Measurements from ENCODE around the gene TNPO3.

The TNPO3 gene

GRCh38 chr7:129054438-129055293 is at the start of gene TNPO3:
Gene TNPO3 (minus strand): TSS chr7:129055111. CDS start chr7:129054770, 341 bp downstream.
- Histone ChIP-seq H3K4me3 (ENCODE audit: low read length) (peak within 1 kb of the TSS; percentile 62), H3K4me1 (ENCODE audit: insufficient read depth, low read length) (peaks cover 12% of the 10 kb centered on the region), H2AFZ (ENCODE audit: low read depth, low read length) (peak within 1 kb of the TSS; percentile 41), H3K36me3 (ENCODE audit: insufficient read depth, low read length) (peaks cover 5% of the 10 kb centered on the region), H3K9me3 (ENCODE audit: low read length) (no peaks in the 10 kb centered on the region), H3K27me3 (ENCODE audit: insufficient read depth, low read length) (no peaks in the 10 kb centered on the region)

- Histone ChIP-seq H3K4me3 (ENCODE audit: low read length) (no peak overlapping the region), H3K9me3 (ENCODE audit: low read length) (no peaks in the 10 kb centered on the region), H2AFZ (ENCODE audit: low read depth, low read length) (no peak overlapping the region), H3K27me3 (ENCODE audit: insufficient read depth, low read length) (no peaks in the 10 kb centered on the region), H3K4me1 (ENCODE audit: insufficient read depth, low read length) (peaks cover 8% of the 10 kb centered on the region), H3K36me3 (ENCODE audit: insufficient read depth, low read length) (no peaks in the 10 kb centered on the region)
Measured at GRCh38 chr7:129103561-129104324, 48.8 kb upstream of the TNPO3 start.

- Histone ChIP-seq H3K9me3 (ENCODE audit: low read length) (no peaks in the 10 kb centered on the region), H3K36me3 (ENCODE audit: insufficient read depth, low read length) (no peaks in the 10 kb centered on the region), H3K4me3 (ENCODE audit: low read length) (no peak overlapping the region), H3K4me1 (ENCODE audit: insufficient read depth, low read length) (peaks cover 8% of the 10 kb centered on the region), H3K27me3 (ENCODE audit: insufficient read depth, low read length) (no peaks in the 10 kb centered on the region), H2AFZ (ENCODE audit: low read depth, low read length) (no peak overlapping the region)
Measured at GRCh38 chr7:129101746-129102145, 46.8 kb upstream of the TNPO3 start.

- Histone ChIP-seq H3K27me3 (ENCODE audit: insufficient read depth, low read length) (no peaks in the 10 kb centered on the region), H3K36me3 (ENCODE audit: insufficient read depth, low read length) (no peaks in the 10 kb centered on the region), H3K4me3 (ENCODE audit: low read length) (no peak overlapping the region), H3K9me3 (ENCODE audit: low read length) (no peaks in the 10 kb centered on the region), H2AFZ (ENCODE audit: low read depth, low read length) (no peak overlapping the region), H3K4me1 (ENCODE audit: insufficient read depth, low read length) (peaks cover 8% of the 10 kb centered on the region)
Measured at GRCh38 chr7:129100827-129101166, 45.9 kb upstream of the TNPO3 start.

GRCh38 chr7:129098409-129099084 is 43.6 kb upstream of the TNPO3 start:
- H2AFZ ChIP-seq (ENCODE audit: low read depth, low read length), result no peak overlapping the region
- H3K36me3 ChIP-seq (ENCODE audit: insufficient read depth, low read length), result no peaks in the 10 kb centered on the region
- H3K27me3 ChIP-seq (ENCODE audit: insufficient read depth, low read length), result no peaks in the 10 kb centered on the region
- H3K9me3 ChIP-seq (ENCODE audit: low read length), result no peaks in the 10 kb centered on the region
- H3K4me1 ChIP-seq (ENCODE audit: insufficient read depth, low read length), result peaks cover 8% of the 10 kb centered on the region
- H3K4me3 ChIP-seq (ENCODE audit: low read length), result no peak overlapping the region

GRCh38 chr7:129095258-129095657 is 40.3 kb upstream of the TNPO3 start:
- no peaks in the 10 kb centered on the region for H3K9me3 ChIP-seq (ENCODE audit: low read length)
- no peaks in the 10 kb centered on the region for H3K27me3 ChIP-seq (ENCODE audit: insufficient read depth, low read length)
- H3K4me1 ChIP-seq (ENCODE audit: insufficient read depth, low read length), result no peaks in the 10 kb centered on the region
- H3K4me3 ChIP-seq (ENCODE audit: low read length), result no peak overlapping the region
- no peaks in the 10 kb centered on the region for H3K36me3 ChIP-seq (ENCODE audit: insufficient read depth, low read length)
- no peak overlapping the region for H2AFZ ChIP-seq (ENCODE audit: low read depth, low read length)

- no peak overlapping the region for H2AFZ ChIP-seq (ENCODE audit: low read depth, low read length)
- H3K4me1 ChIP-seq (ENCODE audit: insufficient read depth, low read length), result no peaks in the 10 kb centered on the region
- H3K27me3 ChIP-seq (ENCODE audit: insufficient read depth, low read length), result no peaks in the 10 kb centered on the region
- no peaks in the 10 kb centered on the region for H3K36me3 ChIP-seq (ENCODE audit: insufficient read depth, low read length)
- H3K9me3 ChIP-seq (ENCODE audit: low read length), result no peaks in the 10 kb centered on the region
- no peak overlapping the region for H3K4me3 ChIP-seq (ENCODE audit: low read length)
Measured at GRCh38 chr7:129094501-129094900, 39.6 kb upstream of the TNPO3 start.

GRCh38 chr7:129093867-129094456 is 39.1 kb upstream of the TNPO3 start:
- H3K4me3 ChIP-seq (ENCODE audit: low read length), result no peak overlapping the region
- H2AFZ ChIP-seq (ENCODE audit: low read depth, low read length), result no peak overlapping the region
- H3K36me3 ChIP-seq (ENCODE audit: insufficient read depth, low read length), result no peaks in the 10 kb centered on the region
- no peaks in the 10 kb centered on the region for H3K4me1 ChIP-seq (ENCODE audit: insufficient read depth, low read length)
- no peaks in the 10 kb centered on the region for H3K27me3 ChIP-seq (ENCODE audit: insufficient read depth, low read length)
- no peaks in the 10 kb centered on the region for H3K9me3 ChIP-seq (ENCODE audit: low read length)

- H3K36me3 ChIP-seq (ENCODE audit: insufficient read depth, low read length), result no peaks in the 10 kb centered on the region
- no peak overlapping the region for H3K4me3 ChIP-seq (ENCODE audit: low read length)
- H3K27me3 ChIP-seq (ENCODE audit: insufficient read depth, low read length), result no peaks in the 10 kb centered on the region
- H2AFZ ChIP-seq (ENCODE audit: low read depth, low read length), result peak overlapping the region; percentile 66
- H3K9me3 ChIP-seq (ENCODE audit: low read length), result no peaks in the 10 kb centered on the region
- H3K4me1 ChIP-seq (ENCODE audit: insufficient read depth, low read length), result no peaks in the 10 kb centered on the region
Measured at GRCh38 chr7:129091484-129092002, 36.6 kb upstream of the TNPO3 start.

- no peaks in the 10 kb centered on the region for H3K9me3 ChIP-seq (ENCODE audit: low read length)
- H3K4me1 ChIP-seq (ENCODE audit: insufficient read depth, low read length), result no peaks in the 10 kb centered on the region
- no peaks in the 10 kb centered on the region for H3K27me3 ChIP-seq (ENCODE audit: insufficient read depth, low read length)
- H2AFZ ChIP-seq (ENCODE audit: low read depth, low read length), result no peak overlapping the region
- no peaks in the 10 kb centered on the region for H3K36me3 ChIP-seq (ENCODE audit: insufficient read depth, low read length)
- no peak overlapping the region for H3K4me3 ChIP-seq (ENCODE audit: low read length)
Measured at GRCh38 chr7:129090300-129090907, 35.5 kb upstream of the TNPO3 start.

GRCh38 chr7:129089521-129090212 is 34.8 kb upstream of the TNPO3 start:
- Histone ChIP-seq H3K36me3 (ENCODE audit: insufficient read depth, low read length) (no peaks in the 10 kb centered on the region), H2AFZ (ENCODE audit: low read depth, low read length) (no peak overlapping the region), H3K9me3 (ENCODE audit: low read length) (no peaks in the 10 kb centered on the region), H3K27me3 (ENCODE audit: insufficient read depth, low read length) (no peaks in the 10 kb centered on the region), H3K4me1 (ENCODE audit: insufficient read depth, low read length) (no peaks in the 10 kb centered on the region), H3K4me3 (ENCODE audit: low read length) (no peak overlapping the region)
